Stimulated activated CD4-positive, alpha-beta T cell treated with anti-CD3 and anti-CD28 coated beads, Interleukin-15, amount 100 ng/mL, for 48 hours (primary cell): ENCODE results near the gene MRPS6.

Experiments used
- DNase-seq, 2 donors: peaks; one replicate each; pipeline ENCODE4 v3.0.0-alpha.2; 2020; ENCODE audit warnings: low read depth in 2 of 2

Gene MRPS6

DNA sequence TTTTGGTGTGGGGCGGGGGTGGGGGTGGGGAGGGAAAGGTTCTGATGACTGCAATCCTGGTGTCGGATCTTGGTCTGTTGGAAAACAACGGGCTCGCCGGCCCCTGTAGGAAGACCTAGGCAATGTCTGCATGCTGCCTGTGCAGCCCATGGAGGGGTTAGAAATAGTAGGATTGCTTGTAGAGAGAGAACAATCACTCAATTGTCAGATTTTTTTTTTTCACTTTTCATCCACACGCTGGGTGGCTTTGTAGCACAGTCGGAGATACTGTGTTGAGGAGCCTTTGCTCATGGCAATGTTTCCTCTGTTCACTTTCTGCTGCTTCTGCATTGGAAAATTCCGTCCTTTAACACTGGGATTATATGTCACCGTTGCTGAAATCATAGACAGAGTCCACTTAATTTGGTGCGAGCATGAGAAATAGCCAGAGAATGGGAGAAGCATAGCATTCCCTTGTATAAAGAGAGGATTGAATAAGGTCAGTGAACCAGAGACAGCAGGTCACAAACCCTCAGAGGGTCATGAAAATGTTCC, 107.5 kb downstream of the MRPS6 start:
- no peak for DNase-seq

DNA sequence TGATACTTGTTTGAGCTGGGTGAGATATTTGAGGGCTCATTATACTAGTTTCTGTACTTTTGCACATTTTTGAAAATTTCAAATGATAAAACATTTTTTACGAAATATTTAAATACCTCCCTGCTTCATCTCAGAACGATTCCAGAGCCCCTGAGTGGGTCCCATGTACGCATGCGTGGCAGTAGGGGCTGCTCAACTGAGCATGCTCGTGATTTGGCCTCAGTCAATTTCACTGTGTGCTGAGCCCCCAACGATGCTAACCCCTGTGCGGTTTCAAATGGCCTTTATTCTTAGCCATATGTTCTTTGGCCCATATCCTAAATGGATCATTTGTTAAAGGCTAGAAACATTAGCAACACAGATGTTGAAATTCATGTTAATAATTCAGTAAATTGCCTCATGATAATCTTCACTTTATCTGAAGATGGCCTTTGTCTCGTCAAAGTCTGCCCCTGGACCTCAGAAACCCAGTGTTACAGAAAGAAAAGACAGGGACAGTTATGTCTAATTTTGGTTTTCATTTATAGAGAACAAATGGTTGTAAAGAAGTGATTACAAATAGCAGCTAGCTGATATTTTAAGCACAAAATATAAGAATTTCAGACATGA, 108.2 kb downstream of the MRPS6 start:
- no peak for DNase-seq

DNA sequence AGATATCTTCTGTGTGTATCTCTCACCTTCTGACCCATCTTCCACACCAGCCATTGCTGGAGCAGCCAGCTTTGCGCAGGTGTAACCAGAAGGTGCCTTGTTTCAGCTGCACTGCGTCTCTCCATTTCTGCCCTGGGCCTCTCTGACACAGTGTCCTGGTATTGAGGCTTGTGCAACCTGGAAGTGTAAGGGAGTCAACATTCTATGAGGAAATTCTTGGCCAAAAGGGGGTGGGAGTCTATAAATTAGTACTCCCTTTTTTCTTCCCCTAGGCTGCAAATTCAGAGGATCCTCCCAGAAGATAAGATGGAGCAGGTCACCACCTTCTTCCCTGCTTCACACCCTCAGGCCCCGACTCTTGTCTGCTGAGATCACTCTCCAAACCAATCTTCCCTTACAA, 109.1 kb downstream of the MRPS6 start:
- no peak for DNase-seq

- DNase-seq: no peak
Measured at GRCh38 chr21:34183331-34183928, 110.1 kb downstream of the MRPS6 start.

GRCh38 chr21:34184232-34184631, 110.9 kb downstream of the MRPS6 start:
- no peak for DNase-seq

GRCh38 chr21:34185026-34185750, 111.8 kb downstream of the MRPS6 start:
- DNase-seq: no peak

DNA sequence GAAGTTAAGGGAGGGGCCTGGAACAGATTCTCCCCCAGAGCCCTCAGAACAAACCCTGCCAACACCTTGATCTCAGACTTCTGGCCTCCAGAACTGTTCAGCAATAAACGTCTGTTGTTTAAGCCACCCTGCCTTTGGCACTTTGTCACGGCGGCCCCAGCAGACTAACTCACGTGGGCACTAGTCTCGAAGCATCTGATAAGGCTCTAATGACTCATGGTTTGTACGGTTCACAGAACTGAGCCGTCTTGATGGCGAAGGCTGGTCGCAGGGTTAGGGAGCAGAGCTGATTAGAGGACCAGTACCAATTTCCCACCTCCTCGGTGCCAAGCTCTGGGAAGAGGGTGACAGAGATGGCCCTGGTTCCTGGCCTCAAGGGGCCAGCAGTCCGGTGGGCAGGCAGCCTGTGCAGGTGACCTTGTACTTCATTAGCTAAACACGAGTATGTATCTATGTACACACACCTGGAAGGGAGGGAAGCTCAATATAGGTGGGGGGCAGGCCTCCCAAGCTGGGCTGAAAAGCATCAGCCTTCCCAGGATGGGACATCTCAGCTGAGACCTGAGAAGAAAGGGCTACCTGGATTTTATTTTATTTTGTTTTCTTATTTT, 112.8 kb downstream of the MRPS6 start:
- no peak for DNase-seq

- DNase-seq: no peak
Measured at GRCh38 chr21:34187935-34188334, 114.6 kb downstream of the MRPS6 start.

- no peak for DNase-seq
Measured at GRCh38 chr21:34189506-34189905, 116.1 kb downstream of the MRPS6 start.

DNA sequence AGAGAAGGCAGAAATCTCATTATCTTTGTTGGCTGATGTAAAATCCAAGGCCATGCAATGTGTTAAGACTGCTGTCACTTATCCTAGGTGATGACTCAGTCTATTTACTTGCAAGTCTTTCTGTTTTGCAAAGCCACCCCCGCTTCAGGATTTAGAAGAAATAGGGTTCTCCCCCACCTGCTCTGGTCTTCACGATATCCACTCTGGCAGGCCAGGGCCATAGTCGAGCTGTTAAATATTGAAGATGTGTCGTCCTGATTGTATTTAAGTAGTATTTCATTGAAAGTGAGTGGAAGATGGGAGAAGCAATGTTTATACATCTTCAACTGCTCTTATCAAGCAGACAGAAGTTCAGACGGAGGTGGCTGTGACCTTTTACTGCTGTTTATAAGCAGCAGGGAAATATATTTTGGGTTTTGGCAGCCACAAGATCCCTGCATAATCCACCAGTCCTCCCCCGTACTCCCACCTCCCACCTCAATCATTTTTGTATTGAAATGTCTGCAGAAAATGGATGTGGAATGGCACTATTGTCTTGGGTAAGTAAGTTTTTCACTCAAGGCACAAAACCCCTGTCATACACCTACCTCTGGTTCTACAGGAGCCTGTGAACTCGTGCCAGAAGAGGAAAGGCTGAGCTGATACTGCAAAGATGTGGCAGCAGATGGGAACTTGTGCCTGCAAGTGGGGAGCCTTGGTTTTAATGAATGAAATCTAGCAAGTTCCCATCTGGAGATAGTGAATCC, 117.4 kb downstream of the MRPS6 start:
- no peak for DNase-seq

GRCh38 chr21:34191876-34192275, 118.5 kb downstream of the MRPS6 start:
- no peak for DNase-seq
